HG02943 (cell line): ENCODE measurements around the gene CTNS.
A peak's percentile ranks its signal among the peaks of the same experiment; 100 is the strongest.

Experiments used
- ATAC-seq: cut with Tn5 transposase; IDR thresholded peaks from one replicate; pipeline ENCODE4 v1.9.1; 2021; ENCODE audit warnings: mild to moderate bottlenecking, low read depth, moderate library complexity; ENCODE audit not compliant: unreplicated experiment

CTNS gene

DNA sequence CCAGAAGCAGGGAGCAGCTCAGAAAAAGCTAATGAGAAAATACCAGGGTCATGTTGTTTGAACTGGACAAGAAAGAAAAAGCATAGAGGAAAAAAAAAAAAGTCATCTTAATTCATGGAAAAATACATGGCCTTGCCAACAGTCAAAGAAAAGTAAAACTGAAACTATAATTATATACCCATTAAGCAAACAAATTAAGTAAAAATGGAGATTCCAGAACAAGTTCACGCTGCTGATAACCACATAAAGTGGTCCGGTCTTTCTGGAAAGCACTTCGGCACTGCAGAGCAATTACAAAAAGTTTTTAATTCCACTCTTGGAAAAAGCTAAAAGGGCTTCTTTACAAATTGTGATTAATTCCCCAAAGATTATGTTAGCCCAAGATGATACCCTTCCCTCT is 71.8 kb downstream of the CTNS start:
- ATAC-seq, result no peak

DNA sequence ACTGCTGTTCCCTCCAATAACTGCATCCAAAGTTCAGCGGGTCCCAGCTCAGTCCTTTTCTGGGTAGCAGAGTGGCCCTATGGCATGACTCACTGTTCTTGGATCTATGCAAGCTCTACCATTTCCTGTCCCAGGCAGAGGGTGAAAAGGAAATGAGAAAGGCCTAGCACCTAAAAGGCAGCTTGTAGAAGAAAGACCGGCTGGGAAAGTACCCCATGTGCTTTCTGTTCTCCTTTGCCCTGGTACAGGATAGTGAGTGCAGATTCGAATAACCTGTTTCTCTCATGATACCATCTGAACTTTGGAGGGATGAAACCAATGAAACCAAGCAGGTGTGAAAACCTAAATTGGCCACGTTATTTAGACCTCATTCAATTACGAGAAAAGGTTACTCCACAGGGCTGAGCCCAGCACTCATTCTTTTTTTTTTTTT is 74.4 kb downstream of the CTNS start:
- ATAC-seq, result peak; percentile 91
